ENCODE results near the gene APOBEC3F.
A peak's percentile ranks its signal among the peaks of the same experiment; 100 is the strongest.
"Not testable (repeated sequence)": the region's sequence is repeated elsewhere in the genome, so short reads cannot be mapped to it uniquely, and the experiment has no call there.

Gene APOBEC3F

DNA sequence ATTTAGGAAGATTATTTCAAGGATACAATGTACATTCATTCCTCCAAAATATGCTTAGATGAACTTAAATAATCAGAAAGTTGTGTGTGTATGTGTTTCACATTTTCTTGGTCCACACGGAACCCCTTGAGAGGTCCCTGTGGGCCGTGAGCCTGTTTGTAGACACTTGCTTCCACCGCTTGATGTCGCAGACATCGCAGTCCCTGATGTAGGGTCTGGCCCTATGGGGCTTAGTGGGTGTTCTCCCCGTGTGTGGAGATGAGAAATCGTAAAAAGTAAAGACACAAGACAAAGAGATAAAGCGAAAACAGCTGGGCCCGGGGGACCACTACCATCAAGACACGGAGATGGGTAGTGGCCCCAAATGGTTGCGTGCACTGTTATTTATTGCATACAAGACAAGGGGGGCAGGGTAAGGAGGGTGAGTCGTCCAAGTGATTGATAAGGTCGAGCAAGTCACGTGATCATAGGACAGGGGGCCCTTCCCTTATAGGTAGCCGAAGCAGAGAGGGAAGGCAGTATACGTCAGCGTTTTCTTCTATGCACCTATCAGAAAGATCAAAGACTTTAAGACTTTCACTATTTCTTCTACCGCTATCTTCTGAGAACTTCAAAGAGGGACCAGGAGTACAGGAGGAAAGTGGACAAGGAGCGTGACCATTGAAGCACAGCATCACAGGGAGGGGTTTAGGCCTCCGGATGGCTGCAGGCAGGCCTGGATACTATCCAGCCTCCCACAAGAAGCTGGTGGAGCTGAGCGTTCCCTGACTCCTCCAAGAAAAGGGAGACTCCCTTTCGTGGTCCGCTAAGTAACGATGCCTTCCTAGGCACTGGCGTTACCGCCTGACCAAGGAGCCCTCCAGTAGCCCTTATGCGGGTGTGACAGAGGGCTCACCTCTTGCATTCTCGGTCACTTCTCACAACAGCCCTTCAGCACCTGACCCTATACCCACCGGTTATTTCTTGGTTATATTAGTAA lies 27.8 kb upstream of the APOBEC3F start:
- in situ Hi-C loops (cut with MboI; ENCODE audit: low sequenced_read_pairs, unreplicated experiment), result loop anchor here (5.0 to 25.0 kb wide), 2 partner anchors 104 to 299 kb away; partner anchors contain the start of gene RPL3
- DNase-seq (ENCODE audit: low spot score), result no peak
- TF ChIP-seq CTCF (IDR thresholded peaks at IDR 0.05; ENCODE audit: borderline replicate concordance, control extremely low read depth, extremely low read depth, insufficient read depth, missing control alignments), result no peak

GRCh38 chr22:39013561-39013941 lies 27.1 kb upstream of the APOBEC3F start:
- in situ Hi-C loops (cut with MboI; ENCODE audit: low sequenced_read_pairs, unreplicated experiment), result loop anchor here (5.0 to 25.0 kb wide), 2 partner anchors 104 to 299 kb away; partner anchors contain the start of gene RPL3
- not testable (repeated sequence) for DNase-seq (ENCODE audit: low spot score)

DNA sequence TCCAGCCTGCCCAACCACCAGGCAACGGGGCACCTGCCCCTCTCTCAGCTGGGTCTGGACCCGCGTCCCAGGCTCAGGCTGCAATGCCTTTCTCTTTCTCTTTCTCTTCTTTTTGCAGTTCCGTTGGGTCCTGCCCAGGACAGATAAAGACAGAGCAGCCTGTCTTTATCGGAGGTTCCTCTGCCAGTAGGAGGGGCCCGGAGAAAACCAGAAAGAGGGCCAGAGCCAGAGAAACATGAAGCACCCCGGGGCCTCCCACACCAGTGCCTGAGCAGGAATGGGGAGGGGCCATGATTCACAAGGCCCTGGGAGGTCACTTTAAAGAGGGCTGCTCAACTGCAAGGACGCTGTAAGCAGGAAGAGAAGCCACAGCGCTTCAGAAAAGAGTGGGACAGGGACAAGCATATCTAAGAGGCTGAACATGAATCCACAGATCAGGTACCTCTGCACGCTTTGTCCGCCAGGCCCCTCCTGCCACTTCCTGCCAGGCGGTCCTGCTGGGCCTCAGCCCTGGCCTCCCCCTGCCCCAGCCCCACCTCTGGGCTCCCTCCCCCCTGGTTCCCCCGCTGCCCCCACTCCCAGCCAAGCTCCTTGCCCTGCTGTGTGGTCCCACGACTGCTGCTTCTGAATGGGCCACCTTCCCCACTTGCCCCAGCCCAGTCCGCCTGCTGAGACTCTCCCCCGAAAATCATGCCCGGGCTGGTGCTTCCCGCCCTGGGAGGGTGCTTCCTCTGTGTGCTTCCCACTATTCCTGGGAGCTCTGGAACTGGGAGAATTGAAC lies 26.5 kb upstream of the APOBEC3F start, which contains the start of gene APOBEC3C:
Gene APOBEC3C (plus strand): TSS at position 316 of the 781 bp plus-strand sequence. CDS start 106 bp downstream, at position 422.
- in situ Hi-C loops (cut with MboI; ENCODE audit: low sequenced_read_pairs, unreplicated experiment), result loop anchor here (5.0 to 25.0 kb wide), 2 partner anchors 103 to 298 kb away; partner anchors contain the start of gene RPL3
- no peak for TF ChIP-seq CTCF (IDR thresholded peaks at IDR 0.05; ENCODE audit: borderline replicate concordance, control extremely low read depth, extremely low read depth, insufficient read depth, missing control alignments)
- DNase-seq (ENCODE audit: low spot score), result peak; percentile 89

- in situ Hi-C loops (cut with MboI; ENCODE audit: low sequenced_read_pairs, unreplicated experiment), result loop anchor here (5.0 to 25.0 kb wide), 2 partner anchors 103 to 298 kb away; partner anchors contain the start of gene RPL3
- not testable (repeated sequence) for DNase-seq (ENCODE audit: low spot score)
Observed at GRCh38 chr22:39014723-39015121, 25.9 kb upstream of the APOBEC3F start.

GRCh38 chr22:39016592-39016991 lies 24.1 kb upstream of the APOBEC3F start:
- DNase-seq (ENCODE audit: low spot score), result no peak
- TF ChIP-seq CTCF (IDR thresholded peaks at IDR 0.05; ENCODE audit: borderline replicate concordance, control extremely low read depth, extremely low read depth, insufficient read depth, missing control alignments), result no peak
- in situ Hi-C loops (cut with MboI; ENCODE audit: low sequenced_read_pairs, unreplicated experiment), result loop anchor here (25.0 kb wide), 1 partner anchor 296 kb away; the partner anchor contains the start of gene RPL3

- no peak for DNase-seq (ENCODE audit: low spot score)
- in situ Hi-C loops (cut with MboI; ENCODE audit: low sequenced_read_pairs, unreplicated experiment), result loop anchor here (25.0 kb wide), 1 partner anchor 295 kb away; the partner anchor contains the start of gene RPL3
- no peak for TF ChIP-seq CTCF (IDR thresholded peaks at IDR 0.05; ENCODE audit: borderline replicate concordance, control extremely low read depth, extremely low read depth, insufficient read depth, missing control alignments)
Observed at GRCh38 chr22:39017596-39018365, 22.9 kb upstream of the APOBEC3F start.

- in situ Hi-C loops (cut with MboI; ENCODE audit: low sequenced_read_pairs, unreplicated experiment), result loop anchor here (25.0 kb wide), 1 partner anchor 292 kb away; the partner anchor contains the start of gene RPL3
- DNase-seq (ENCODE audit: low spot score), result not testable (repeated sequence)
Observed at GRCh38 chr22:39020021-39020651, 20.5 kb upstream of the APOBEC3F start.
